WTC11 (cell line): ENCODE results near the gene KRT86. TPM values are rescaled to one million over a fixed set of nuclear protein-coding genes. Genes with fewer than 3 reads are reported as not detected.

Source experiments
- ATAC-seq: fragments of 200-7000 bp; cut with Tn5 transposase; 2 replicates; pipeline ENCODE4 v1.10.0; 2021; ENCODE audit warnings: mild to moderate bottlenecking, moderate library complexity
- CTCF ChIA-PET: fragments of 300-600 bp; sonication (Branson Sonifier 250); formaldehyde crosslinking; loops from one replicate; lab custom pipeline; 2021; ENCODE audit warnings: antibody characterized with exemption; lab: Charles Lee
- POLR2A ChIA-PET: fragments of 350-600 bp; sonication (Branson Sonifier 250); formaldehyde crosslinking; loops from one replicate; lab custom pipeline; 2021; ENCODE audit warnings: antibody characterized with exemption; lab: Charles Lee
- DNase-seq: peaks from one replicate; pipeline ENCODE4 v3.0.0; 2021; ENCODE audit warnings: low spot score
- H3K27ac Mint-ChIP-seq: 2 replicates; pipeline ENCODE4 v1.8.0; 2021; ENCODE audit warnings: mixed read lengths
- H3K27me3 Mint-ChIP-seq: 2 replicates; pipeline ENCODE4 v1.8.0; 2021; ENCODE audit warnings: low read depth, mild to moderate bottlenecking, moderate library complexity, mixed read lengths
- H3K36me3 Mint-ChIP-seq: 2 replicates; pipeline ENCODE4 v1.8.0; 2021; ENCODE audit warnings: mixed read lengths
- H3K4me1 Mint-ChIP-seq: 2 replicates; pipeline ENCODE4 v1.8.0; 2022; ENCODE audit warnings: mixed read lengths
- H3K4me3 Mint-ChIP-seq: 2 replicates; pipeline ENCODE4 v1.8.0; 2021; ENCODE audit warnings: mild to moderate bottlenecking, moderate library complexity, mixed read lengths
- H3K9me3 Mint-ChIP-seq: 2 replicates; pipeline ENCODE4 v1.8.0; 2021; ENCODE audit warnings: mixed read lengths
- CREM ChIP-seq: sonication (generic); formaldehyde crosslinking; IDR thresholded peaks from 2 replicates; pipeline ENCODE4 v1.8.1; 2022; ENCODE audit warnings: mild to moderate bottlenecking, missing genetic modification reagents, moderate library complexity
- ELF4 ChIP-seq: sonication (generic); formaldehyde crosslinking; IDR thresholded peaks from 2 replicates; pipeline ENCODE4 v1.8.1; 2022; ENCODE audit warnings: low read depth, mild to moderate bottlenecking, moderate library complexity, missing genetic modification reagents
- EMX1 ChIP-seq: fragments of 250-450 bp; sonication (Bioruptor Pico); IDR thresholded peaks from 2 replicates; pipeline ENCODE4 v1.8.0; 2021; ENCODE audit warnings: mild to moderate bottlenecking
- GABPB1 ChIP-seq: sonication (generic); formaldehyde crosslinking; IDR thresholded peaks from 2 replicates; pipeline ENCODE4 v1.8.1; 2023; ENCODE audit warnings: mild to moderate bottlenecking, missing genetic modification reagents
- GRHL2 ChIP-seq: fragments of 250-450 bp; sonication (Bioruptor Pico); IDR thresholded peaks from 2 replicates; pipeline ENCODE4 v1.8.0; 2022; ENCODE audit warnings: mild to moderate bottlenecking, moderate library complexity; ENCODE audit not compliant: insufficient replicate concordance, severe bottlenecking
- GTF2I ChIP-seq: fragments of 250-450 bp; sonication (Bioruptor Pico); conservative IDR thresholded peaks from 2 replicates; pipeline ENCODE4 v1.4.0; 2021; ENCODE audit warnings: mild to moderate bottlenecking
- JAZF1 ChIP-seq: fragments of 250-450 bp; sonication (Bioruptor Pico); IDR thresholded peaks from 2 replicates; pipeline ENCODE4 v1.9.0; 2021; ENCODE audit warnings: moderate library complexity, mild to moderate bottlenecking, inconsistent platforms
- NFATC4 ChIP-seq: fragments of 250-450 bp; sonication (Bioruptor Pico); IDR thresholded peaks from 2 replicates; pipeline ENCODE4 v1.9.0; 2021; ENCODE audit warnings: mild to moderate bottlenecking
- NFE2L1 ChIP-seq: sonication (generic); formaldehyde crosslinking; IDR thresholded peaks from 2 replicates; pipeline ENCODE4 v1.8.1; 2023; ENCODE audit warnings: missing genetic modification reagents
- NR3C1 ChIP-seq: sonication (generic); formaldehyde crosslinking; conservative IDR thresholded peaks from 2 replicates; pipeline ENCODE4 v1.8.1; 2023; ENCODE audit warnings: low read depth, mild to moderate bottlenecking, missing genetic modification reagents
- RORB ChIP-seq: fragments of 250-450 bp; sonication (Bioruptor Pico); IDR thresholded peaks from 2 replicates; pipeline ENCODE4 v1.9.0; 2021; ENCODE audit warnings: mild to moderate bottlenecking
- ZNF138 ChIP-seq: sonication (generic); formaldehyde crosslinking; conservative IDR thresholded peaks from 2 replicates; pipeline ENCODE4 v1.8.1; 2022; ENCODE audit warnings: mild to moderate bottlenecking, moderate library complexity, missing genetic modification reagents
- ZNF396 ChIP-seq: fragments of 250-450 bp; sonication (Bioruptor Pico); IDR thresholded peaks from 2 replicates; pipeline ENCODE4 v1.8.0; 2021; ENCODE audit warnings: mild to moderate bottlenecking, moderate library complexity, borderline replicate concordance
- ZNF671 ChIP-seq: fragments of 250-450 bp; sonication (Bioruptor Pico); IDR thresholded peaks from 2 replicates; pipeline ENCODE4 v1.8.0; 2021; ENCODE audit warnings: mild to moderate bottlenecking
- total RNA-seq: library from RNA; stranded (reverse); gene quantifications from 3 replicates; pipeline ENCODE4 v1.2.3, GENCODE V29; 2021
- TF ChIP-seq, protein P1 (sequence below): fragments of 200-600 bp; IDR thresholded peaks from 2 replicates; pipeline ENCODE4 v1.8.0; 2022; ENCODE audit warnings: antibody characterized with exemption
- TF ChIP-seq, protein P2 (sequence below): sonication (generic); formaldehyde crosslinking; IDR thresholded peaks from 2 replicates; pipeline ENCODE4 v1.8.0; 2022; ENCODE audit warnings: mild to moderate bottlenecking, missing genetic modification reagents
- TF ChIP-seq, protein P3 (sequence below): sonication (generic); formaldehyde crosslinking; IDR thresholded peaks from 2 replicates; pipeline ENCODE4 v1.8.1; 2022; ENCODE audit warnings: missing genetic modification reagents, borderline replicate concordance
- TF ChIP-seq, protein P4 (sequence below): sonication (generic); formaldehyde crosslinking; IDR thresholded peaks from 2 replicates; pipeline ENCODE4 v1.8.0; 2022; ENCODE audit warnings: mild to moderate bottlenecking, missing genetic modification reagents
- TF ChIP-seq, protein P5 (sequence below): sonication (generic); formaldehyde crosslinking; conservative IDR thresholded peaks from 2 replicates; pipeline ENCODE4 v1.8.1; 2023; ENCODE audit warnings: mild to moderate bottlenecking, low read depth, missing genetic modification reagents, moderate library complexity
- TF ChIP-seq, protein P6 (sequence below): fragments of 250-450 bp; sonication (Bioruptor Pico); IDR thresholded peaks from 2 replicates; pipeline ENCODE4 v1.9.0; 2021; ENCODE audit warnings: mild to moderate bottlenecking

Gene KRT86
- total RNA-seq, 1 experiment from 2014 or later, result 0.11 TPM

DNA sequence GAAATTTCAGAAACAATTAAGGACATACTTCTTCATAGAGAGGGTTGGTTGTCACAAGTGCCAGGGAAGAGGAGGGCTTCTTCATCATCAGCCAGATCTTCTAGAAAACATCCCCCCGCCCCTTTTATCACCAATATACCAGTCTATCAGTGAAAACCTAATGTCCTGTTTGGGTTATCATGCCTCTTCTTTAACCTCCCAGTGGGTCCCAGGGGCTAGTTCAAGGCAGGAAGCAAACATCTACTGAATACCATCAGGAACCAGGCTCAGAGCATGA is 13.3 kb upstream of the KRT86 start (continued):
- TF ChIP-seq, protein P1, sequence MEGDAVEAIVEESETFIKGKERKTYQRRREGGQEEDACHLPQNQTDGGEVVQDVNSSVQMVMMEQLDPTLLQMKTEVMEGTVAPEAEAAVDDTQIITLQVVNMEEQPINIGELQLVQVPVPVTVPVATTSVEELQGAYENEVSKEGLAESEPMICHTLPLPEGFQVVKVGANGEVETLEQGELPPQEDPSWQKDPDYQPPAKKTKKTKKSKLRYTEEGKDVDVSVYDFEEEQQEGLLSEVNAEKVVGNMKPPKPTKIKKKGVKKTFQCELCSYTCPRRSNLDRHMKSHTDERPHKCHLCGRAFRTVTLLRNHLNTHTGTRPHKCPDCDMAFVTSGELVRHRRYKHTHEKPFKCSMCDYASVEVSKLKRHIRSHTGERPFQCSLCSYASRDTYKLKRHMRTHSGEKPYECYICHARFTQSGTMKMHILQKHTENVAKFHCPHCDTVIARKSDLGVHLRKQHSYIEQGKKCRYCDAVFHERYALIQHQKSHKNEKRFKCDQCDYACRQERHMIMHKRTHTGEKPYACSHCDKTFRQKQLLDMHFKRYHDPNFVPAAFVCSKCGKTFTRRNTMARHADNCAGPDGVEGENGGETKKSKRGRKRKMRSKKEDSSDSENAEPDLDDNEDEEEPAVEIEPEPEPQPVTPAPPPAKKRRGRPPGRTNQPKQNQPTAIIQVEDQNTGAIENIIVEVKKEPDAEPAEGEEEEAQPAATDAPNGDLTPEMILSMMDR, result no peak
- TF ChIP-seq EMX1 (CRISPR knock-in tag) (no peak), NFE2L1 (CRISPR knock-in tag) (no peak), CREM (CRISPR knock-in tag) (no peak), ZNF138 (no peak), GABPB1 (CRISPR knock-in tag) (no peak), GRHL2 (CRISPR knock-in tag) (no peak)
- TF ChIP-seq, protein P2, sequence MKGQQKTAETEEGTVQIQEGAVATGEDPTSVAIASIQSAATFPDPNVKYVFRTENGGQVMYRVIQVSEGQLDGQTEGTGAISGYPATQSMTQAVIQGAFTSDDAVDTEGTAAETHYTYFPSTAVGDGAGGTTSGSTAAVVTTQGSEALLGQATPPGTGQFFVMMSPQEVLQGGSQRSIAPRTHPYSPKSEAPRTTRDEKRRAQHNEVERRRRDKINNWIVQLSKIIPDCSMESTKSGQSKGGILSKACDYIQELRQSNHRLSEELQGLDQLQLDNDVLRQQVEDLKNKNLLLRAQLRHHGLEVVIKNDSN (CRISPR knock-in tag), result no peak

DNA sequence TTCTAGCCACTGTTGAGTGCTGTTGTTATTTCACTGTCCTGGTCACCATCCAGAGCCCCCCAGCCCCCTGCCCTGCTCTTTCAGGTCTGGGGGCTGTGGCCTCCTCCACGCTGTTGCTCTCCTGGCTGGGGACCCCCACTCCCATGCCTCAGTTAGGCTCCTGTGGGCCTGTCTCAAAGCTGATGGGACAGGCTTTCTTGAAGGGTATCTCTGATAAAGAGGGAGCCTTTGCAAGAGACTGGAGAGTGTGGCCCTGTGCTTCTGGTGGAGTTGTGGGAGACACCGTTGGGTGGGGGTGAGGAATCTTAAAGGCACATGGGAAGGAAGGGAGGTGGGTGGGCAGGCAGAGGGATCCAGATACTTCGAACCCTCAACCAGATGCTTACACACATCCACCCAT is 12.2 kb upstream of the KRT86 start:
- H3K36me3 Mint-ChIP-seq, result peaks cover 18% of the 10 kb centered on the region
- DNase-seq (no peak), ATAC-seq (no peak)
- ChIA-PET POLR2A (no interaction called here), CTCF (no interaction called here)
- no peak overlapping the region for H3K27ac Mint-ChIP-seq
- peaks cover 9% of the 10 kb centered on the region for H3K4me1 Mint-ChIP-seq
- no peak overlapping the region for H3K4me3 Mint-ChIP-seq
- H3K27me3 Mint-ChIP-seq, result peaks cover 39% of the 10 kb centered on the region
- peaks cover 37% of the 10 kb centered on the region for H3K9me3 Mint-ChIP-seq
- TF ChIP-seq ELF4 (CRISPR knock-in tag), result no peak
- no peak for TF ChIP-seq GTF2I (CRISPR knock-in tag)
- TF ChIP-seq, protein P3, sequence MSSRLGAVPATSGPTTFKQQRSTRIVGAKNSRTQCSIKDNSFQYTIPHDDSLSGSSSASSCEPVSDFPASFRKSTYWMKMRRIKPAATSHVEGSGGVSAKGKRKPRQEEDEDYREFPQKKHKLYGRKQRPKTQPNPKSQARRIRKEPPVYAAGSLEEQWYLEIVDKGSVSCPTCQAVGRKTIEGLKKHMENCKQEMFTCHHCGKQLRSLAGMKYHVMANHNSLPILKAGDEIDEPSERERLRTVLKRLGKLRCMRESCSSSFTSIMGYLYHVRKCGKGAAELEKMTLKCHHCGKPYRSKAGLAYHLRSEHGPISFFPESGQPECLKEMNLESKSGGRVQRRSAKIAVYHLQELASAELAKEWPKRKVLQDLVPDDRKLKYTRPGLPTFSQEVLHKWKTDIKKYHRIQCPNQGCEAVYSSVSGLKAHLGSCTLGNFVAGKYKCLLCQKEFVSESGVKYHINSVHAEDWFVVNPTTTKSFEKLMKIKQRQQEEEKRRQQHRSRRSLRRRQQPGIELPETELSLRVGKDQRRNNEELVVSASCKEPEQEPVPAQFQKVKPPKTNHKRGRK (CRISPR knock-in tag), result no peak
- TF ChIP-seq NFATC4 (CRISPR knock-in tag), result no peak
- TF ChIP-seq, protein P4, sequence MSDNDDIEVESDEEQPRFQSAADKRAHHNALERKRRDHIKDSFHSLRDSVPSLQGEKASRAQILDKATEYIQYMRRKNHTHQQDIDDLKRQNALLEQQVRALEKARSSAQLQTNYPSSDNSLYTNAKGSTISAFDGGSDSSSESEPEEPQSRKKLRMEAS (CRISPR knock-in tag), result no peak
- TF ChIP-seq, protein P5, sequence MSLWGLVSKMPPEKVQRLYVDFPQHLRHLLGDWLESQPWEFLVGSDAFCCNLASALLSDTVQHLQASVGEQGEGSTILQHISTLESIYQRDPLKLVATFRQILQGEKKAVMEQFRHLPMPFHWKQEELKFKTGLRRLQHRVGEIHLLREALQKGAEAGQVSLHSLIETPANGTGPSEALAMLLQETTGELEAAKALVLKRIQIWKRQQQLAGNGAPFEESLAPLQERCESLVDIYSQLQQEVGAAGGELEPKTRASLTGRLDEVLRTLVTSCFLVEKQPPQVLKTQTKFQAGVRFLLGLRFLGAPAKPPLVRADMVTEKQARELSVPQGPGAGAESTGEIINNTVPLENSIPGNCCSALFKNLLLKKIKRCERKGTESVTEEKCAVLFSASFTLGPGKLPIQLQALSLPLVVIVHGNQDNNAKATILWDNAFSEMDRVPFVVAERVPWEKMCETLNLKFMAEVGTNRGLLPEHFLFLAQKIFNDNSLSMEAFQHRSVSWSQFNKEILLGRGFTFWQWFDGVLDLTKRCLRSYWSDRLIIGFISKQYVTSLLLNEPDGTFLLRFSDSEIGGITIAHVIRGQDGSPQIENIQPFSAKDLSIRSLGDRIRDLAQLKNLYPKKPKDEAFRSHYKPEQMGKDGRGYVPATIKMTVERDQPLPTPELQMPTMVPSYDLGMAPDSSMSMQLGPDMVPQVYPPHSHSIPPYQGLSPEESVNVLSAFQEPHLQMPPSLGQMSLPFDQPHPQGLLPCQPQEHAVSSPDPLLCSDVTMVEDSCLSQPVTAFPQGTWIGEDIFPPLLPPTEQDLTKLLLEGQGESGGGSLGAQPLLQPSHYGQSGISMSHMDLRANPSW, result no peak
- TF ChIP-seq ZNF396, result no peak
- no peak for TF ChIP-seq NR3C1 (CRISPR knock-in tag)
- TF ChIP-seq, all 79 proteins: peak for 0

DNA sequence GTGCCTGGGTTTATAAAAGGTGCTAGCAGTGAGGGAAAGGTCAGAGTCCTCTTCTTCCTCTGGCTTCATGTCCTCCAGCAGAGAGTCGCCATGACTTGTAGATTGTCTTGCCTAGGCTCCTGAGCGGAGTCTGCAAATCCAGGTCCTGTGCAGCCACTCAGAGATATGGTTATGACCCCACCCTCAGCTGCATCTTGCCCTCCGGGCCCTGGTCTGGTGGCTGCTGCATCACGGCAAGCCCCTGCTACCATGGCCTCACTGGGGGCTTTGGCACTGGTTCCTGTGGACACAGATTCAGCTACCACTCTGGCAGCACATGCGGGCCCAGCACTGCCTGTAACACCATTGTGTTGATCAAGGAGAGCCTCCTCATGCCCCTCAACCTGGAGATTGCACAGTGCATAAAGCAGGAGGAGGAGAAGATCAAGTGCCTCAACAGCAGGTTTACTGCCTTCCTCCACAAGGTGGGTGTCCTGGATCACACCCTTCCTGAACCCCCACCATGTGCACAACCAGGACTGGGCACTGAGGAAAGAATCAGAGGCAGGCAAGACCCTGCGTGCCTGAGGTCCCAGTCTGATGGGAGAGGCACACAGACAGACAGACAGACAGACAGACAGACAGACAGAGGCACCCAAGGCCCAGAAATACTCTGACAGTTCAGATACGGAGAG is 10.5 kb upstream of the KRT86 start:
- CTCF ChIA-PET, result interaction anchor here (0.6 to 9.3 kb wide), 5 partner anchors 15 to 541 kb away, joined by 3 to 122 read pairs (median 5); no protein-coding TSS in a partner anchor
- TF ChIP-seq JAZF1 (CRISPR knock-in tag), result no peak
- TF ChIP-seq ZNF671 (CRISPR knock-in tag), result no peak
- TF ChIP-seq, protein P6, sequence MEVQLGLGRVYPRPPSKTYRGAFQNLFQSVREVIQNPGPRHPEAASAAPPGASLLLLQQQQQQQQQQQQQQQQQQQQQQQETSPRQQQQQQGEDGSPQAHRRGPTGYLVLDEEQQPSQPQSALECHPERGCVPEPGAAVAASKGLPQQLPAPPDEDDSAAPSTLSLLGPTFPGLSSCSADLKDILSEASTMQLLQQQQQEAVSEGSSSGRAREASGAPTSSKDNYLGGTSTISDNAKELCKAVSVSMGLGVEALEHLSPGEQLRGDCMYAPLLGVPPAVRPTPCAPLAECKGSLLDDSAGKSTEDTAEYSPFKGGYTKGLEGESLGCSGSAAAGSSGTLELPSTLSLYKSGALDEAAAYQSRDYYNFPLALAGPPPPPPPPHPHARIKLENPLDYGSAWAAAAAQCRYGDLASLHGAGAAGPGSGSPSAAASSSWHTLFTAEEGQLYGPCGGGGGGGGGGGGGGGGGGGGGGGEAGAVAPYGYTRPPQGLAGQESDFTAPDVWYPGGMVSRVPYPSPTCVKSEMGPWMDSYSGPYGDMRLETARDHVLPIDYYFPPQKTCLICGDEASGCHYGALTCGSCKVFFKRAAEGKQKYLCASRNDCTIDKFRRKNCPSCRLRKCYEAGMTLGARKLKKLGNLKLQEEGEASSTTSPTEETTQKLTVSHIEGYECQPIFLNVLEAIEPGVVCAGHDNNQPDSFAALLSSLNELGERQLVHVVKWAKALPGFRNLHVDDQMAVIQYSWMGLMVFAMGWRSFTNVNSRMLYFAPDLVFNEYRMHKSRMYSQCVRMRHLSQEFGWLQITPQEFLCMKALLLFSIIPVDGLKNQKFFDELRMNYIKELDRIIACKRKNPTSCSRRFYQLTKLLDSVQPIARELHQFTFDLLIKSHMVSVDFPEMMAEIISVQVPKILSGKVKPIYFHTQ (CRISPR knock-in tag), result no peak
- TF ChIP-seq RORB, result no peak
- no peak for TF ChIP-seq ELF4 (CRISPR knock-in tag)
- TF ChIP-seq, protein P1, result no peak

More for the DNA sequence above, 10.5 kb upstream of the KRT86 start:
- DNase-seq, result no peak
- Mint-ChIP-seq H3K27me3 (peaks cover 25% of the 10 kb centered on the region), H3K4me1 (peaks cover 9% of the 10 kb centered on the region), H3K4me3 (no peak overlapping the region), H3K9me3 (peaks cover 37% of the 10 kb centered on the region), H3K27ac (no peak overlapping the region), H3K36me3 (peaks cover 18% of the 10 kb centered on the region)
- ATAC-seq, result no peak
- POLR2A ChIA-PET, result interaction anchor here (0.6 kb wide), 1 partner anchor 1353 kb away, joined by 3 read pairs; no protein-coding TSS in a partner anchor
